Epithelial cell of proximal tubule (primary cell): Measurements from ENCODE around the gene PIK3R1. TPM values are rescaled to one million over a fixed set of nuclear protein-coding genes. Genes with fewer than 3 reads are reported as not detected.
A peak's percentile ranks its signal among the peaks of the same experiment; 100 is the strongest.

Experiments
- DNase-seq: peaks from one replicate; pipeline ENCODE4 v3.0.0-alpha.2; 2011; ENCODE audit warnings: low read depth
- H3K4me3 ChIP-seq: 2 replicates; pipeline ENCODE4 v1.5.1; 2011; ENCODE audit warnings: low read depth, mild to moderate bottlenecking, low read length
- CTCF ChIP-seq: conservative IDR thresholded peaks from 2 replicates; pipeline ENCODE4 v1.5.1; 2012; ENCODE audit warnings: low read depth, mild to moderate bottlenecking, low read length
- total RNA-seq: library from RNA; depleted of rRNA; stranded (reverse); fragments of >200 nt; gene quantifications from 2 replicates; pipeline ENCODE4 v1.2.3, GENCODE V29; 2015

PIK3R1 gene
- total RNA-seq, 1 donor from 2014 or later = 5.9 TPM

GRCh38 chr5:68248896-68249295 lies 33.3 kb downstream of the PIK3R1 start:
- TF ChIP-seq CTCF = no peak
- DNase-seq = no peak
- H3K4me3 ChIP-seq = no peak overlapping the region

- no peak for DNase-seq
- TF ChIP-seq CTCF = no peak
- H3K4me3 ChIP-seq = no peak overlapping the region
These were observed 34.0 kb downstream of the PIK3R1 start for GRCh38 chr5:68249520-68249919.

DNA sequence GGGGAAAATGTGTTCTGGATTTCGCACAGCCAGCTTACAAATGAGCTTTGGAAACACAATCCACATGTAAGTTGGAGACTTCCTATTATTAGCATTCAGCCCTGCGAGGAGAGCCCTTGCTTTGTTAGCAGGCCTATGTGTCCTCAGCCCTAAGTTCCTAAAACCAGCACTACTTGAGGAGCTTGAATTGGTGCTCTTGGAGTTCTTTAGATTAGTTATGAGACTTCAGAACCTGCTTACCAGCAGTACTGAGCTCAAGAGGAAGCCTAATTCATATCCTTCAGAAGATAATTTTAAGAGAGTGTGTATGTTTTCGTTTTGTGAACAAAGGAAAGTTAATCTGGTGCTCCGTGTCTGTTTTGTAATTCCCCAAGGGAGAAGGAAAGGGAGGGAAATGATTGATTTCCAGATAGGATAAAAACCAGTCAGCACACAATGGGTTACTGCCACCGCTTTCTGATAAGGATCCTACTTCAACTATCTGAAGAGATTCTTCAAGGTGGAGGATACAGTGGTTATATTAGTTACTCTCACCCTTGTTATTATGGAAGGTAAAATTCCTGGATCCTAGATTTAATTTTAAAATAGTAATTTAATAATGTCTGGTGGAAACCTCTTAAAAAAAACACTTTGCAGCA lies 35.2 kb downstream of the PIK3R1 start:
- no peak for TF ChIP-seq CTCF
- DNase-seq = no peak
- H3K4me3 ChIP-seq = no peak overlapping the region

DNA sequence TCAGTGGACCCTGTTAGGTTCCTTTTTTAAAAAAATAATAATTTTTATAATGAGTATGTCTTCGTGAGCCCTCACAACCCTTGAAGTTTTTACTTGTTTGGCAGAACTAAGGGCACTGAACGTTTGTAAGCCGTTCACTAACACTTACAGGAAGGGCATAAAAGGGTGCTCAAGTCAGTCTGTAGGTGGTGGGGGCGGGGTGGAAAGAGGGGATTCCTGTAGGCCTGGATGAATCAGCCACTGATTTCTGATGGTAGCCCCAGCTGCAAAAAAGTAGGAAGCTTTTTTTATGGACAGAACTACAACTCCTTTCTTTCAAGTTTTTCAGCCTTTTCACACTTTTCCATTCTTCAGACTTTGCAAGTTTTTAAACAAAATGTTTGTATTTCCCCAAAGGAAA lies 35.8 kb downstream of the PIK3R1 start:
- no peak for DNase-seq
- no peak overlapping the region for H3K4me3 ChIP-seq
- no peak for TF ChIP-seq CTCF

DNA sequence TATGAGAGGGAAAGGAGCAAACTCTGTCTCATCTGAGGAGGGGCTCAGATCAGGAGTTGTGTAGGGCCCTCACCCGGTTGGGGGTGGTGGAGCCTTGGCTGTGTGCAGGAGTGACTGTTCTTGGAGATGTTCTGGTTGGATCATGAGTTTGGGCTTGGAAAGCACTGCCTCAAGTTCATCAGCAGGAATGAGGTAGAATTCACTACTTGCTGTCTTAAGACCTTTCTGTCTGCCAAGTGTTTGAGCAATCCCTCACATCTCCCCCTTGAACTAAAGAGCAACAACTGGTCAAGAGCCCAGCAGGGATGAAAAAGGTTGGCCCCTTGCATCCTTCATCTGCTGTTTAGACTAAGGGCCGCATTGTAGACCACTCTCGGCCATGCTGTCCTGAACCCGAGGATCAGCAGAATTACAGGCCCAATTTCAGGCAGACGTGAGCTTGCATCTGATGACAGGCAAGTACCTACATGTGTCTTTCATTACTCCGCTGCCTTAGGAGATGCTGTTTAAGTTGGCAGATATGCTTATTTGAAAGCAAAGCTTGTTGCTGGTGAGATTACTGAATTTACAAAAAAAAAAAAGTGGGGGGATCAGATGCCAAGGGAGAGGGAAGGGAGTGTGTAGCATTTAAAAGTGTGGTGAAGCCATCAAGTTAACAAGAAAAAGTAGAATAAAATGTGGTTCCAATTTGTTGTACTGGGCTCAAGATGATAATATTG lies 36.4 kb downstream of the PIK3R1 start:
- DNase-seq = no peak
- no peak overlapping the region for H3K4me3 ChIP-seq
- no peak for TF ChIP-seq CTCF

- TF ChIP-seq CTCF = peak; percentile 93
- DNase-seq = no peak
- no peak overlapping the region for H3K4me3 ChIP-seq
These were observed 37.4 kb downstream of the PIK3R1 start for GRCh38 chr5:68252673-68253623.
